Retinal pigment epithelial cell (primary cell): ENCODE results near the gene ANKRD31.

Experiments used
- DNase-seq: peaks from one replicate; pipeline ENCODE4 v3.0.0-alpha.2; 2010; ENCODE audit warnings: low read depth
- H3K4me3 ChIP-seq: 2 replicates; pipeline ENCODE4 v1.5.1; 2011; ENCODE audit warnings: mild to moderate bottlenecking, low read length, control low read depth, moderate library complexity
- TF ChIP-seq, protein P1 (sequence below): conservative IDR thresholded peaks from 2 replicates; pipeline ENCODE4 v1.5.1; 2011; ENCODE audit warnings: low read depth, low read length, control low read depth, inconsistent platforms

Gene ANKRD31

GRCh38 chr5:75199946-75200345 is 36.7 kb downstream of the ANKRD31 start:
- H3K4me3 ChIP-seq: no peak overlapping the region
- no peak for DNase-seq
- TF ChIP-seq, protein P1, sequence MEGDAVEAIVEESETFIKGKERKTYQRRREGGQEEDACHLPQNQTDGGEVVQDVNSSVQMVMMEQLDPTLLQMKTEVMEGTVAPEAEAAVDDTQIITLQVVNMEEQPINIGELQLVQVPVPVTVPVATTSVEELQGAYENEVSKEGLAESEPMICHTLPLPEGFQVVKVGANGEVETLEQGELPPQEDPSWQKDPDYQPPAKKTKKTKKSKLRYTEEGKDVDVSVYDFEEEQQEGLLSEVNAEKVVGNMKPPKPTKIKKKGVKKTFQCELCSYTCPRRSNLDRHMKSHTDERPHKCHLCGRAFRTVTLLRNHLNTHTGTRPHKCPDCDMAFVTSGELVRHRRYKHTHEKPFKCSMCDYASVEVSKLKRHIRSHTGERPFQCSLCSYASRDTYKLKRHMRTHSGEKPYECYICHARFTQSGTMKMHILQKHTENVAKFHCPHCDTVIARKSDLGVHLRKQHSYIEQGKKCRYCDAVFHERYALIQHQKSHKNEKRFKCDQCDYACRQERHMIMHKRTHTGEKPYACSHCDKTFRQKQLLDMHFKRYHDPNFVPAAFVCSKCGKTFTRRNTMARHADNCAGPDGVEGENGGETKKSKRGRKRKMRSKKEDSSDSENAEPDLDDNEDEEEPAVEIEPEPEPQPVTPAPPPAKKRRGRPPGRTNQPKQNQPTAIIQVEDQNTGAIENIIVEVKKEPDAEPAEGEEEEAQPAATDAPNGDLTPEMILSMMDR: no peak

DNA sequence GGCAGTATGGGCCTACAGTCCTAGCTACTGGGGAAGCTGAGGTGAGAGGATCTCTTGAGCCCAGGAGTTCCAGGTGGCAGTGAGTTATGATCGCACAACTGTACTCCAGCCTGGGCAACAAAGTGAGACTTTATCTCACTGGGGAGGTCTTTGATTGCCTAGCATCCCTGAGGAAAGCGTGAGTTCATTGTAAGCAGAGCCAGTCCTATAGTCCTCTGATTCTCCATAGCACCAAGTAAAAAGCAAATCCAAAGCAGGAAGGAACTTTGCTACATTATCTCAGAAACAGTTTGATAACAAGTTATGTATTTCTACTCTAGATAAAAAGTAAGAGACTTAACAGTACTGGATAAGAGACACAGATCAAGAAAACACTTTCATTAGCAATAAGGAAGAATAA is 37.6 kb downstream of the ANKRD31 start:
- TF ChIP-seq, protein P1: no peak
- no peak overlapping the region for H3K4me3 ChIP-seq

DNA sequence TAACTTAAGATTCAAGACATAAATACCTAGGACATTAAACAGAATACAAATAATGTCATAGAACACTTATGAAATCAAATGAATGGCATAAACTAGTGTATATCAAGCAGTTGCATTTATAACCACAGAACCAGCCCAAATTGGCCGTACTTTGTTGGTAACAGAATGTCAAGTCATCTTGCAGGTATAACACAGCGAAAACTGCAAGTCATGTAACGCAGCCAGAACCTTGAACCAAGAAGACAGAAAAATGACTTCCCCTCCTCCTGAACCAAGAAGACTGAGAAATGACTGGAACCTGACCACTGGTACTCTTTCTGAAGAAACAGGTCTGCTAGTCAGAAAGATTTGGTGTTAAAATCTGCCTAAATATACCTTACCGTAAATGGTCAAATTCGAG is 38.9 kb downstream of the ANKRD31 start:
- no peak overlapping the region for H3K4me3 ChIP-seq
- TF ChIP-seq, protein P1: no peak
- no peak for DNase-seq

More for the DNA sequence above, 37.6 kb downstream of the ANKRD31 start:
- DNase-seq: no peak

DNA sequence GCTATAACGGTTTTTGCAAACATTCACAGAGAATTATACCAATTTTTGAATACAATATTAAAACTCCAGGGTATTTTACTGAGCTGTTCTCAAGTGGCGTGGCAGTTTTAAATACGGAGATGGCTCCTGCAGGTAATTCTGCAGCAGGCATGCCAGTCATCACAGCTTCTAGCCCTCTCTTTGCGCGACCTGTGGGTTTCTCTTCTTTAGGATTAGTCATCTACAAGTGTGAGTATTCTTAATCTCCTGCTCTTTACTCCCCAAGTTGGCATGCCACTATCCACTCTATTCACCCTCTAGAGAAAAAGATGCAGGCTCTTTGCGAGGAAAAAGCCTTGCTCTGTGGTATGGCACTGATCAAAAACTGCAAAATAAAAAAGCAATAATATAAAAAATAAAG is 43.9 kb downstream of the ANKRD31 start:
- TF ChIP-seq, protein P1: no peak

DNA sequence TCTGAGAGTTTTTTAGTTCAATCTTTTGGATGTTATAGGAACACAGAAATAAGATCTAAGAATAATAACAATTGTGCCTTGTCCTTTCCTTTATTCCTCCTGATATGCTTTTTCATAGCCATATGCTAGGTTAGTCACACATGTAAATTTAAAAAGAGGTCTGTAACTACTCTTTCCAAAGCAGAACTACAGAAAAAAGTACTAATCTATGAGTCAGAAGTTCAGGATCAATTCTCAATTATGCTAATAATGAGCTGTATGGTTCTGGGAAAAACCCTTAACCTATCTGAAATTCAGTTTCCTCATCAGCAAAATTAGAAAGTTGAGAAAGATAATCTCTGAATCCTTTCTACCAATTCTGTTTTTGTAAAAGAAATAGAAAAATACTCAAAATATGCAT is 44.4 kb downstream of the ANKRD31 start:
- TF ChIP-seq, protein P1: no peak
- no peak overlapping the region for H3K4me3 ChIP-seq
- DNase-seq: no peak

More for the DNA sequence above, 43.9 kb downstream of the ANKRD31 start:
- DNase-seq: no peak
- no peak overlapping the region for H3K4me3 ChIP-seq

- TF ChIP-seq, protein P1: no peak
- no peak overlapping the region for H3K4me3 ChIP-seq
- DNase-seq: no peak
Measured at GRCh38 chr5:75190227-75190626, 46.5 kb downstream of the ANKRD31 start.

GRCh38 chr5:75189353-75189752 is 47.3 kb downstream of the ANKRD31 start:
- no peak overlapping the region for H3K4me3 ChIP-seq
- DNase-seq: no peak
- TF ChIP-seq, protein P1: no peak
